GM19025 (cell line): ENCODE data around the gene TSHZ2.
"Not testable (repeated sequence)": the region's sequence is repeated elsewhere in the genome, so short reads cannot be mapped to it uniquely, and the experiment has no call there.

Experiments used
- ATAC-seq: cut with Tn5 transposase; IDR thresholded peaks from one replicate; pipeline ENCODE4 v1.9.1; 2021; ENCODE audit warnings: mild to moderate bottlenecking, low read depth, moderate library complexity; ENCODE audit not compliant: unreplicated experiment

Gene TSHZ2

DNA sequence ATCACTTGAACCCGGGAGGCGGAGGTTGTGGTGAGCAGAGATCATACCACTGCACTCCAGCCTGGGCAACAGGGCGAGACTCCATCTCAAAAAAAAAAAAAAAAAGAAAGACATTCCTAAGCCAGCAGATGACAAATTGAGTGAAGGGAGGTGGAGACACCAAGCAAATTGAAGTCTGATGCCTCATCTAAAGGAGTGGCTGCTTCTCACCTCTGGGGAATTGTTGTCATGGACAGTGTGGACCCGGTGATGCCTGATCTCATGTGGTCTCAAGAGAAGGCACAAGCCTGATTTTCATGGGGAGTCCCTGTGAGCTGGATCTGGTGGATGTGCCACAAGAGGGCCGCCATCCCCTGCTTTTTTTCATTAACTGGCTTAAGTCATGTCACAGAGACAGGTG is 349.4 kb downstream of the TSHZ2 start:
- ATAC-seq: no peak

DNA sequence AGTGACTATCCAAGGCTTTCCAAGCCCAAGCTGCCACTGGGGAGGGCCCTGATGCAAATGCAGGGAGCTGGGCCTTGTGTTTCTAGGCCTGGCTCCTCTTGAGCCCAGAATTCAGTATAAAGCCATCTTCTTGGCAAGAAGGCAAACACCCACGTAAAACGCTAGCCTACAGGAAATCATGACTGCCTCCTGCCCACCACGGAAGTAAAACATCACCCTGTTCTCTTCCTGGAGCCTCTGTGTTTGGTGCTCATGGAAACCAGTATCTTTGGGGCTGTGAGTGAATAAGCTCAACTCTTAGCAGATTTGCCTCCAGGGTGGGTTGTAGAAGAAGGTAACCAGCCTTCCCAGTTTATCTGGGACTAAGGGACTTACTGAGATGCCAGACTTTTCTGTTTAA is 350.5 kb downstream of the TSHZ2 start:
- no peak for ATAC-seq

DNA sequence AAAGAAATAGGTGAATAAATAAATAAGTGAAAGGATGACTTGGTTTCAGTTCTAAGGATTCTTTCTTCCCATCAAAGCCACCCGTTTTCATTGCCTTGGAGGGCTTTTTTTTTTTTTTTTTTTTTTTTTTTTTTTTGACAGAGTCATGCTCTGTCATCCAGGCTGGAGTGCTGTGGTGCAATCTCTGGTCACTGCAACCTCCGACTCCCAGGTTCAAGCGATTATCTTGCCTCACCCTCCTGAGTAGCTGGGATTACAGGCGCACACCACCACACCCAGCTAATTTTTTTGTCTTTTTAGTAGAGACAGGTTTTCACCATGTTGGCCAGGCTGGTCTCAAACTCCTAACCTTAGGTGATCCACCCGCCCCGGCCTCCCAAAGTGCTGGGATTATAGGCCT is 351.3 kb downstream of the TSHZ2 start:
- ATAC-seq: not testable (repeated sequence)

DNA sequence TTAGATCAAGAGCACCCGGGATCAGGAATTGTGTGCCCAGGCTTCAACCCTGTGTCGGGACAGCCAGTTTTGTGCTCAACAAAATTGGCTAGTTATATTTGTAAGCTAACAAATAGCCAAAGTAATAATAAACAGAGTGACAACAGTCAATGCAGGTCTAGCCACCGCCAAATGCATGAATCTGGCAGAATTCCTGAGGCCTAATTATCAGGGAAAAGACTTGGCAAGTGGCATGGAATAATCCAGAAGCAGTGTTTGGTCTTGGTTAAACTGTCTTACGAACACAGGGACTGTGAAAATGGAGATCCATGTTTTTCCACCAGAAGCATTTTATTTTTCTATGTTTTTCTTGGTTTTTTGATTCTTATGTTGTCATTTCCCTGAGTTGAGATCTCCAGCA is 352.7 kb downstream of the TSHZ2 start:
- ATAC-seq: no peak

DNA sequence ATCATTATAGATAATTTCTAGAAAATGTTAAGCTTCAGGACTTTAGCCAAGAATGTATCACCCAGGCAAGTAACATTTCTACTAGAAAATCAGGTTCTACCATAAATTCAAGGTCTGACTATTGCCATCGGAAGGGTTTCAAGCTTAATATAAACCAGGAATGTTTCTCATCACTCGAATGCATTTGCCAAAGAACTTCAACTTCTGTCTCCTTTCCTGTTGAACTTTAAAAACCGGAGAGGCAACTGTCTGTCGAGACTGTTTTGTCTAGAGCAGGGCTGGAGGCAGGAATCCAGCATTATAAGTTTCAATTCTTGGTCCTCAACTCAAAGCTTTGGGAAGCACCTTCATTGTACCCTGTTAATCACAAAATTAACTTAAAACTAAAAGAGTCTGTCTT is 356.8 kb downstream of the TSHZ2 start:
- ATAC-seq: no peak

DNA sequence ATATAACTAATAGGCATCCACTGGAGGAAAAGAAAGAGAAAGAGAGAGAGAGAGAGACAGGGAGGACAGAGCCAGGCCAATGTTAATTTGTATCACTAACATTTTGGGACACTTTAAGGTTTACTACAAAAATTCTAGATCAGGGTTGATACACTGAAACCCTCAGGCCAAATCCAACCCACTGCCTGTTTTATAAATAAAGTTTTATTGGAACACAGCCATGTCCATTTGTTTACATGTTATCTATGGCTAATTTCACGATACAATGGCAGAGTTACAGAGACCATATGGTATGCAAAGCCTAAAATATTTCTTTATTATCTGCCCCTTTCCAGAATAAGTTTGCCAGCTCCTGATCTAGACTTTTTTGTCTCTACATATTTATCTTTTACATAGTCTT is 357.6 kb downstream of the TSHZ2 start:
- no peak for ATAC-seq

DNA sequence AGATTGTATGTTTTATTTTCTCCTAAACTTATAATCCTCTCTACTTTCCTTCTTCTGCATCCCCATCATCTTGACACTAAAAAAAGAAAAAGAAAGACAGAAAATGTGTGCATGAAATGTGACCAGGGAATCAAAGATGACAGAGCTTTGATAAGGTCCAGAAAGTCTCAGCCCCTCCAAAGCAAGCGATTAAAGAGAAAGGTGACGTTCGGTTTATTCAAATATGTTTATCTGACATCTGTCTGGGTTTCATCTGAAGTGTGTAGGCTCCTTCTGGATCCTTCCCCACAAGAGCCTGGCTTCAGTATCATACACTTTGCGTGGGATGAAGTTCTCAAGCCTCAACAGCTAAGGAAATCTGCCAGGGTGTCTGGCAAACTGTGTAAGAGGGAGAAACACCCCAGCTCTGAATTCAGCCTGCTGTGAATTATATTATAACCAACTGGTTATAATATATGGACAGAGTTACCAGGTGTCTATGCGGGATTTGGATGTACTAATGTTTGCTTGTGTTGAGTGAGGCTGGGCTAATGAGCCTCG is 358.5 kb downstream of the TSHZ2 start:
- no peak for ATAC-seq

DNA sequence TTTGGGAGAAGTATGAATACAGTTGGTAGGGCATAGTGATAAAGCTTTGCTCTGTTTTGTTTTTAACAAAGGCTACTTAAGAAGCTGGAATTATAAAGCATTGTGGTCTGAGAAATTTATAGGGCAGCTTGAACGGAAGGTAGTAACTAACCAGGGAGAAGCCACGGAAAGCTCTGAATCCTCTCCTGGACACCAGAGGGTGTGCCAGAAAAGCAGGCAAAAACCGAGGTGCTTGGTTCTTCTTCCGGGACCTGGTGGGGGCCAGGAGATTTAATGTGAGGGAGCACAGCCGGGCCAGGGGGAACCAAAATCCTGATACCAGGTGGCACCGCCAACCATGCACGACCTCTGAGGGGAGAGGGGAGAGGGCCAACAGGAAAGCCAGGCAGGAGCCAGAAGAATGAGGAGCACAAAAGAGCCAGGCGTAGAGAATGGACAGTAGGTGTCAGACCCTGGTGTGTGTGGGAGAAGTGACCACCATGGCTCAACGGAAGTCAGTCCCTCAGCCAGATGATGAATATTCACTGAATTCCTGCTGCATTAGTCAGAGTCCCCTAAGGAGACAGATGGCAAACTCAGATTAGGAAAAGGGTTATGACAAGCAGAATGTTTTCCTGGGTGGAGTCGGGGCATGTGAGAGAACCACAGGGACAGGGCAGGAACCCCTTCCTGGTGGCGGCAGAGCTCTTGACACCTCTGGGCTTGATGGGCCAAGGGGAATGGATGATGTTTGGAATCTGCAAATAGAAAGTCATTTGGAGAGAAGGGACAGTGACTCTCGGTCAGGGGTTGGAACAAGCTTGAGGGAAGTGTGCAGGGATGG is 359.2 kb downstream of the TSHZ2 start:
- ATAC-seq: no peak

DNA sequence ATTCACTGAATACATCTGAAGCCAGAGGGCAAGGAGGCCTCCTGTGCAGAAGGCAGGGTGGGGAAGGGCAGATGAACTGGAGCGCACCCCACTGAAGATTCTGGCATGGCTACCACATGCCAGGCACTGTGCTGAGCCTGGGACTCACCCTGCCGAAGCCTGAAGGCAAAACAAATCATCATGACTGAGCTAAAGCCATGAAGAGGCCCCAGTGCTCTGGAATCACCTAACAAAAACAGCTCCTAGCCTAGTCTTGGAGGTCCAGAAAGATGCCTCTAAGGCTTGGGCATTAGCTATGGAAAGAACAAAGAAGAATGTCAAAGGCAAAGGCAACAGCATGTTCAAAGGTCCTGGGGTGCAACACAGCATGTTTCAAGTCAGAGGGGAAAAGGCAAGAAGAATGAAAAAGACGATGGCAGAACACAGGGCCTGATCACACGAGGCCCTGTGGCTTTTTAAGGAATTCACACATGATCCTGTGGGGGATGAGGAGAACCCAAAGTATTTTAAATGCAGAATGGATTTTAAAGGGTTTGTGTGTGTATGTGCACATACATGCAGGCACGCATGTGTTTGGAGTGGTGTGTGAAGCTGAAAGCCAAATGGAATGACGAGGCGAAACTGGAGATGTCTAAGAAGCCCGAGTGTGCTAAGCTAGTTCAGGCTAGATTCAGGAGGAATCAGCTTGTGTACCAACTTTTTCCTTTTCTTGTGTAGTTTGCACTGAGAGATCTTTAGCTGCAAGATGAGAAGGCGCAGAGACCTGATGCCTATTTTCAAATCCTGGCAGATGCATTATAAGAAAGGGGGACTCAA is 360.1 kb downstream of the TSHZ2 start:
- ATAC-seq: no peak

DNA sequence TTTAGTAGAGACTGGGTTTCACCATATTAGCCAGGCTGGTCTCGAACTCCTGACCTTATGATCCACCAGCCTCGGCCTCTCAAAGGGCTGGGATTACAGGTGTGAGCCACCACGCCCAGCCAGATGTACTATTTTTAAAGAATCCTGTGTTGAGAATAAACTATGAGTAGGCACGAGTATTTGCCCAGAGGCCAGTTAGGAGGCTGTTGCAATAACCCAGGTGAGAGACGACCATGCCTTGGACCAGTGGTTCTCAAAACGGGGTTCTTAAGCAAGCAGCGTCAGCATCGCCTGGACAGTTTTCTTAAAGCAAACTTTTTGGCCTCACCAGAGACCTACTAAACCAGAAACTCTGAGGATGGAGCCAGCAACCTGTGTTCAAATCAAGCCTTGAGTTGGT is 362.7 kb downstream of the TSHZ2 start:
- ATAC-seq: no peak

DNA sequence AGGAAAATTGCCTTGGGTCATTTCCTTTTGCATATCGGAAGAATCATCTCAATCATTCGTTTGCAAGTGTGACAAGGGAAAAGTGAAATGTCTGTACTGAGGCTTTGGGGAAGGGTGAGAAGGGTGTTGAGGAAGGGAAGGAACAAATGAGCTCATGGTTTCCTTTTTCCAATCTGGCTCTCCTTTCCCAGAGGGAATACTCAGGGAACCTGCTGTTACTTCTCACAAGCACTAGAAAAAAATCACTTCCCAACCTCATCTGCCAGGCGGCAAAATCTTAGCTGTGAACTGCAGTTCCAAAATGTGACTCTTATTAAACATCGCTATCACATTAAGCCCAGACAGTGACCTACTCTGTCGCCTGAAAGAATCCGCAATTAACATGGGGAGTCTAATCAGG is 363.4 kb downstream of the TSHZ2 start:
- no peak for ATAC-seq

DNA sequence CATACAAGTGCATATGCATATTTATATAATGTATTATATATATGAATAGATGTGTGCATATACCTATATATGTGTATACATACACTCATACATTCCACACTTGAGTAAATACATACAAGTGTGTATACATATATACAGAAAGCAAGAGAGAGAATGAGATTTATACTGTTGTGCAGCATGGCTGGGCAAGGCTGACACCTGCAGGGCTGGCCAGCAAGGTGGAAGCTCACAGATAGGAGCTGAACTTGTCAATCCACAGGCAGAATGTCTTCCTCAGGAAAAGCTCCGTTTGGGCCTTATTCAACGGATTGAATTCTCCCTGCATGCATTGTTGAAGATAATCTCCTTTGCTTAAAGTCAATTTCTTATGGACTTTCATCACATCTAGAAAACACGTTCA is 364.7 kb downstream of the TSHZ2 start:
- no peak for ATAC-seq

DNA sequence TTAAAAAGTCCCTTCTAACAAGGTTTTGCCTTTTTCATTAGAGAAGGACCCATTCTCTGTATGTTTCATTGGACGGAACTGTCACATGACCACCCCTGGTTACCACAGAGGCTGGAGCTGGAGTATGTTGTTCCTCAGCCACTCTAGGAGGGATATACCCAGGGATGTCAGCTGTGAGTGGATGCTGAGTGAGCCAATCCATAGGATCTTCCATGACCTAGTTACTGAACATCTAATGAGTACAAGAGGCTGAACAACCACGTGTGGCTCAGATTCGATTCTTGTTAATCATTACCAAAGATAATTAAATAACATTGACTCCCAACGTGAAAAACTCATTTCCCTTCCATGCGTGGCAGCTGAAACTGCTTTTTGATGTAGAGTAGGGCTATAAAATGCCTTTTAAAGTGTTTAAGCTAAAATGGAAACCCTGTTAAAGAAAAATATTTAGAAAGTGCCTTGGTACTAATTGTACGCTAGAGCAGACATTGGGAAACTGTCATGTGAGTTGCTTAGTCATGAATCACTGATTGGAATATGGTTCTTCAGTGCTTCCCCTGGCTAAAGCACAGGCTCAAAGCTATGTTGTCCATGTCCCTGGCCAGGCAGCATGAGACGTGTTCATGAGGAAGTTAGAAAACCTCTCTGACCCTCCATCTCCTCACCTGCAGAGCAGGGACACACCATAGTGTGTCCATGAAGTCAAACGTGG is 365.4 kb downstream of the TSHZ2 start:
- no peak for ATAC-seq

DNA sequence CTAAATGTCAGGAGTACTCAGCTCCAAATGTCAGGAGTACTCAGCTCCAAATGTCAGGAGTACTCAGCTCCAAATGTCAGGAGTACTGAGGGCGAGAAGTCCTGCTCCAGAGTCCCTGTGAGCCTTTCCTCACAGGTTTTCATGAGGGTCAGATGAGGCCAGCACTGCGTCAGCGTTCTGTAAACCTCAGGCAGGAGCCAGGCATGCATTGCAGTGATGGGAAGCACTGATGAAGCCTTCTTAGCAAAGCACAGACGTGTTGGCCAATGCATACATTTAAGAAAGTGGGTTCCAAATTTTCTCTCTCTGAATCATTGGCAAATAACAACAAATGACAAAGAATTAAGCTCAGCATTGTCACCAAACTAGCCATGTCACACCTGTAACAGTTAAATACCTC is 366.6 kb downstream of the TSHZ2 start:
- no peak for ATAC-seq

DNA sequence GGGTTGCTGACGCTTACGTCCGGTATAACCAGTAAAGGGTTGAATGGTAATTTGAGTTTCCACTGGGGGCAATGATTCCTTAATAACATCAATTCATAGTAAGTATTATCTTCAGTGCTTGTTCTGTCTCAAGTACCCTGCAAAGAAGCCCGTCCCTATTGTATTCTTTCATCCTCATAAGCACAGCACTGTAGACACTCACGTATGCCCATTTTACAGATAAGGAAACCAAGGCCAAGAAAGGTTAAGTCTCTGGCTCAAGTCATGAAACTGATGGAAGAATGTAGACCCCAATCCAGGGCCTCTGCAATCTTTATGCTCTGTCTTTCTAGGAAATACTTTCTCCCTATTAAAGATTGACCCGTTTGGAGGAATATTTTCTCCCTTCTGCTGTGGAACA is 370.3 kb downstream of the TSHZ2 start:
- no peak for ATAC-seq

DNA sequence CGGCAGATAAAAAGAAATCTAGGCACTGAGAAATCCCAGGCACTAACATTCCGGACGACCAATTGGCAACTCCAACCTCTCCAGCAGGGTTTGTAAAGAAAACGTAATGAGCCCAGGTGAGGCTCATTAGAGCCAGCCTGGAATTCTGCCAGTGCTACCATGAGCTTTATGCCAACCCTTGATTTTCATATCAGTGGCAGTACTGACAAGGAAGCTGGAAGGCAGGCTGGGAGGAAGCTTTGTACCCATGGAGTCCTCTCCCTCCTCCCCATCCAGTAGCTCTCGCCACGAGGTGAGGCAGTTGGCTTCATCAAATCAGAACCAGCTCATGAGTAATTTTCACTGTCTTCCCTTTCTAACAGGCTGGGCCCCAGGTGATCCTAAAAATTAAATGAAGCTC is 371.3 kb downstream of the TSHZ2 start:
- no peak for ATAC-seq

DNA sequence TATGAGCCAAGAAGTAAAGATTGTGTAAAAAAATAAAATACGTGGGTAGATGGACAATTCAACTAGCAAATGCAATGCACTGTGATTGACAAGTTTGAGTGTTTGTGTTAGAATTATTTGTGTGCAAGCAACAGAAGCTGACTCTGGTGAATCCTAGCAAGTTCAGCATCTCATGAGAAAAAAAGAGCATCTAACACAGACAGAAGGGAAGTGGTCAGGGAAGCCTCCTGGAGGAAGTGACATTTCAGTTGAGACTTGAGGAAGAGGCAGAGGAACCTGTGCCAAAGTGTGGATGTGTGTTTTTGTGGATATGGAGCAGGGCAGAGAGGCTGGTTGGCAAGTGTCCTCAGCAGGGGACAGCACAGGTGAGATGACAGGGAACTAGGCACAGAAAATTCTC is 372.7 kb downstream of the TSHZ2 start:
- no peak for ATAC-seq

DNA sequence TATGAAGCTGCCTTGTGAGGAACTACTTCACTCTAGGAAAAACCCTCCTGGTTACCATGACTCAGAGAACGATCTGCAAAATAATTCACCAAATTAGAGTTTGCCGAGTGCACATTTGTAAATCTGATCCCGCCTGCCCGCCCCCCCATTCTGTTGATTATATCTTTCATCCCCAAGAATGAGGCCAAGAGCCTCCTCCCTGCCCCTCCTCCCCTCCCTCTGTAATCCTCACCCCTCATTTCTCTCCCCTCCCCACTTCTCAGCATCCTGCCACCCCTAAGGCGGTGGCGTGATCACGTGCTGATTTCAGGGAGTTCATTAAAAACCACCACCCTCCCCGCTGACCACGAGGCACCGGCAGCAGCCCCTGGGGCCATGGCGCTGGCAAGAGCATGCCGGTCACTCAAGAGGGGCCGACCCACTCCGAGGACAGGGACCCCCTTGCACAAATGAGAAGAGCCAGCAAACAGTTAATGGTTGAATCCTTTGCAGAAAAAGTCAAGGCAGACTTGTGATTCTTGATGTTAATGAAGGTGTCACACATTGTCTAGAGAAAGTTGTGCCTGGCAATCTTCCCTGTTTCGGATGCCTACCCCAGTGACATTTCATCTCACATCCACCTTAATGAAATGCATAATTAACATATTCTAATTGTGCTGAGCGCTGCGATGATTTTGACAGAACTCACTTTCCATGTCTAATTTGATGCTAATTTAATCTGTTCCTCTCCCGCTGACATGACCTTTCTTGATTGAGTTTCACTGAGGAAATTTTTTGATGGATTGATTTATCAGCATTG is 373.6 kb downstream of the TSHZ2 start:
- no peak for ATAC-seq

DNA sequence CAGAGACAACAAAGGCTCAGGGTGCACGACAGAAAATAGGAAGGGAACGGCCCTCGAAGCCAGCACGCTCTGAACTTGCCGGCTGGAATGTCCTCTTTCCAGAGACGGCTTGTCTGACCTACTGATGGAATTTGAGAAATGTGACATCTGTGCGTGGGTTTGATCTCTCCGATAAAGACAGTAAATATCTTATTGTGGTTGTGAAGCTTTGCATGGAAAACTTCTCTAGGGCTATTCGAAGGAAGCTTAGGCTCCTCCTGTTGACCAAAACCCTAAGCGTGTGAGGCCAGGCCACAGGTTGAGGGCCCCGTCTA is 374.1 kb downstream of the TSHZ2 start:
- ATAC-seq: no peak

DNA sequence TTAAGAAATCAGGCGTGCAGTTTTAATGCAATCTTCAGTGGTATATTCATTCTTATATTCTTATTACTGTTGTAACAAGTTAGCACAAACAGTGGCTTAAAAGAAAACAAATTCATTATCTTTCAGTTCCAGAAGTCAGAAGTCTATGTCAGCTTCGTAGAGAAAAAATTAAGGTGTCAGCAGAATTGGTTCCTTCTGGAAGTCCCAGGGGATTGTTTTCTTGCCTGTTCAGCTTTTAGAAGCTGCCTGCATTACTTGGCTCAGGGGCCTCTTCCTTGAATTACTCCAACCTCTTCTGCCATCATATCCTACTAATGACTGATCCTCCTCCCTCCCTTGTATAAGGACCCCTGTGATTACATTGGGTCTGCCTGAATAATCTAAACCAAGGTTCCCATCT is 377.6 kb downstream of the TSHZ2 start:
- no peak for ATAC-seq
